ENCODE data around the gene ATP5F1D.

Gene ATP5F1D

GRCh38 chr19:1293782-1294604, 52.4 kb downstream of the ATP5F1D start:
- DNase-seq = no peak
